GM12874 (cell line): ENCODE data around the gene DOCK6.

Source experiments
- TF ChIP-seq, protein P1 (sequence below): IDR thresholded peaks from 2 replicates; pipeline ENCODE4 v1.5.1; 2011; ENCODE audit warnings: low read depth, mild to moderate bottlenecking, control low read depth, low read length, moderate library complexity; ENCODE audit not compliant: insufficient read depth

The DOCK6 gene

GRCh38 chr19:11159598-11160439, 102.5 kb downstream of the DOCK6 start:
- TF ChIP-seq, protein P1, sequence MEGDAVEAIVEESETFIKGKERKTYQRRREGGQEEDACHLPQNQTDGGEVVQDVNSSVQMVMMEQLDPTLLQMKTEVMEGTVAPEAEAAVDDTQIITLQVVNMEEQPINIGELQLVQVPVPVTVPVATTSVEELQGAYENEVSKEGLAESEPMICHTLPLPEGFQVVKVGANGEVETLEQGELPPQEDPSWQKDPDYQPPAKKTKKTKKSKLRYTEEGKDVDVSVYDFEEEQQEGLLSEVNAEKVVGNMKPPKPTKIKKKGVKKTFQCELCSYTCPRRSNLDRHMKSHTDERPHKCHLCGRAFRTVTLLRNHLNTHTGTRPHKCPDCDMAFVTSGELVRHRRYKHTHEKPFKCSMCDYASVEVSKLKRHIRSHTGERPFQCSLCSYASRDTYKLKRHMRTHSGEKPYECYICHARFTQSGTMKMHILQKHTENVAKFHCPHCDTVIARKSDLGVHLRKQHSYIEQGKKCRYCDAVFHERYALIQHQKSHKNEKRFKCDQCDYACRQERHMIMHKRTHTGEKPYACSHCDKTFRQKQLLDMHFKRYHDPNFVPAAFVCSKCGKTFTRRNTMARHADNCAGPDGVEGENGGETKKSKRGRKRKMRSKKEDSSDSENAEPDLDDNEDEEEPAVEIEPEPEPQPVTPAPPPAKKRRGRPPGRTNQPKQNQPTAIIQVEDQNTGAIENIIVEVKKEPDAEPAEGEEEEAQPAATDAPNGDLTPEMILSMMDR, result no peak

- TF ChIP-seq, protein P1, result no peak
Observed at GRCh38 chr19:11155373-11156120, 106.8 kb downstream of the DOCK6 start, which contains the start of gene SPC24. Gene SPC24 (minus strand): TSS chr19:11155782. CDS start chr19:11155776, 6 bp downstream.

- TF ChIP-seq, protein P1, result no peak
Observed at GRCh38 chr19:11154683-11155047, 107.7 kb downstream of the DOCK6 start.

DNA sequence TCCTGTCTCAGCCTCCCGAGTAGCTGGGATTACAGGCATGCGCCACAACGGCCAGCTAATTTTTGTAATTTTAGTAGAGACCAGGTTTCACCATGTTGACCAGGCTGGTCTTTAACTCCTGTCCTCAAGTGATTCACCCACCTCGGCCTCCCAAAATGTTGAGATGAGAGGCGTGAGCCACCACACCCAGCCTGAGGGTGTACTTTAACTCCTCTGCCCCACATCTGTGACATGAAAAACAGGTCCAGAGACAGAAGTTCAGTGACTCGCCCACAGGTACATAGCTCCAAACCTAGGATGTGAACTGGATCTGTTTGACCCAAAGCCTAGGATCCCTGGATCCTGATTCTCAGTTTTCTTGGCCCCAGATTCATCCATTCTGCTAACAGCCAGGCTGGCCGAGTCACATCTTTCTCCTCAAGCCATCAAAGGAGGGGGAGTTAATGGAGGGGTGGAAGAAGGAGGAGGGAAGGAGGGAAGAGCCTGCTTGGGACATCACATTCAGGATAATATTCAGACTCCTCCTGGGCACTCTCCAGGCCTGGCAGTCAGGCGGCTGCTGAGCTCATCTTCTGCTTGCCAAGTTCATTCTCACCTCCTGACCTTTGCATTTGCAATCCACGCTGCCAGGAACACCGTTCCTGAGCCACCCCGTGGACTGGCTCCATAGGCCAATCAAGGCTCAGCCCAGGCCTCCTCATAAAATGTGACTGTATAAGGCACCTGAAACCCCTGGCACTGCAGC, 109.8 kb downstream of the DOCK6 start:
- TF ChIP-seq, protein P1, result no peak

DNA sequence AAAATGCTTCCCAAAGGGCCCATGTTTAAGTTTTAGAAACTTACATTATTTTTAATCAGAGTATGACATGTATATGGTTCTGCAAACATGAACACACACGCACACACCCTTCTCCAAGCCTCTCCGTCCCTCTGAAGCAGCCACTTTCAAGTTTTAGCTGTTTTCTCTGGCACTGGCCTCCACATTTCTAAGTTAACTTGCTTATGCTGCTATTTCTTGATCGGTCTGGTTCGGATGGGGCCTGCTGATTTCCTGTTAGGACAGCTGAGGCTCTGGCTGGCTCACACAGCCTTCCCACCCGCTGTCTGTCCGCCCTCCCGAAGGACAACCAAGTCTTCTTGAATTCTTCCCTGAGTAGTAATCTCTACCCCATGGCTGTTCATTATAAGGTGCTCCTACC, 111.1 kb downstream of the DOCK6 start:
- TF ChIP-seq, protein P1, result no peak
